Smooth muscle cell (in vitro differentiated cells): Measurements from ENCODE around the gene PUS3. TPM values are rescaled to one million over a fixed set of nuclear protein-coding genes. Genes with fewer than 3 reads are reported as not detected.

Experiments used
- DNase-seq: peaks from one replicate; lab custom pipeline; 2025; ENCODE audit not compliant: unreplicated experiment; lab: John Stamatoyannopoulos, UW
- H2AFZ ChIP-seq: fragments of 200-600 bp; sonication (generic); 2 replicates; pipeline ENCODE4 v1.6.0; 2016; ENCODE audit warnings: antibody characterized with exemption, low read depth, mild to moderate bottlenecking
- H3F3A ChIP-seq: fragments of 200-600 bp; sonication (generic); 2 replicates; pipeline ENCODE4 v1.6.0; 2017; ENCODE audit warnings: antibody characterized with exemption, low read depth
- H3K27ac ChIP-seq: fragments of 200-600 bp; sonication (generic); 2 replicates; pipeline ENCODE4 v1.5.1; 2016; ENCODE audit warnings: low read depth, mild to moderate bottlenecking
- H3K27me3 ChIP-seq: fragments of 200-600 bp; sonication (generic); 2 replicates; pipeline ENCODE4 v1.6.1; 2016; ENCODE audit warnings: low read depth, mild to moderate bottlenecking
- H3K36me3 ChIP-seq: fragments of 200-600 bp; sonication (generic); 2 replicates; pipeline ENCODE4 v1.5.1; 2016; ENCODE audit warnings: low read depth
- H3K4me1 ChIP-seq: fragments of 200-600 bp; sonication (generic); 2 replicates; pipeline ENCODE4 v1.5.1; 2016; ENCODE audit warnings: low read depth
- H3K4me2 ChIP-seq: fragments of 200-600 bp; sonication (generic); 2 replicates; pipeline ENCODE4 v1.6.0; 2016; ENCODE audit warnings: mild to moderate bottlenecking
- H3K4me3 ChIP-seq: fragments of 200-600 bp; sonication (generic); 2 replicates; pipeline ENCODE4 v1.5.1; 2016; ENCODE audit warnings: mild to moderate bottlenecking
- H3K79me2 ChIP-seq: fragments of 200-600 bp; sonication (generic); 2 replicates; pipeline ENCODE4 v1.6.0; 2016; ENCODE audit warnings: low read depth, mild to moderate bottlenecking
- H3K9ac ChIP-seq: fragments of 200-600 bp; sonication (generic); 2 replicates; pipeline ENCODE4 v1.6.0; 2016; ENCODE audit warnings: low read depth
- H3K9me3 ChIP-seq: fragments of 200-600 bp; sonication (generic); replicated peaks from 2 replicates; pipeline ENCODE4 v1.5.1; 2016; ENCODE audit warnings: low read depth
- H4K20me1 ChIP-seq: fragments of 200-600 bp; sonication (generic); 2 replicates; pipeline ENCODE4 v1.6.0; 2016; ENCODE audit warnings: low read depth
- CTCF ChIP-seq: fragments of 200-600 bp; sonication (generic); IDR thresholded peaks from 2 replicates; pipeline ENCODE4 v1.5.1; 2017; ENCODE audit warnings: borderline replicate concordance, mild to moderate bottlenecking, antibody characterized with exemption; ENCODE audit not compliant: insufficient read depth, poor library complexity, severe bottlenecking
- WGBS: methylation state at CpG from one replicate; pipeline ENCODE4 v1.1.7; 2016; ENCODE audit warnings: low lambda C conversion rate; 5-methylcytosine and 5-hydroxymethylcytosine counted together
- polyA plus RNA-seq: library from polyadenylated mRNA; unstranded; fragments of >200 nt; fragmentation: Nextera tagmentation; extraction: Ambion mirVana; gene quantifications from 2 replicates; pipeline ENCODE4 v1.2.1, GENCODE V29; 2016
- total RNA-seq: library from RNA; depleted of rRNA; stranded (reverse); fragments of >200 nt; gene quantifications from 2 replicates; pipeline ENCODE4 v1.2.3, GENCODE V29; 2014

The PUS3 gene
- total and polyA plus RNA-seq, 2 experiments from 2014 or later: 12.2 to 20.3 TPM

- TF ChIP-seq CTCF: no peak
- no peaks in the 10 kb centered on the region for H3K36me3 ChIP-seq
- peaks cover 42% of the 10 kb centered on the region for H3K27me3 ChIP-seq
- H3K79me2 ChIP-seq: peaks cover 19% of the 10 kb centered on the region
- H3K4me1 ChIP-seq: peaks cover 13% of the 10 kb centered on the region
- H3K9ac ChIP-seq: no peak overlapping the region
- peak overlapping the region; percentile 96 for H3K4me2 ChIP-seq
- H2AFZ ChIP-seq: no peak overlapping the region
- H3K4me3 ChIP-seq: peak overlapping the region; percentile 69
- 64% methylated on average over 11 of the region's 11 CpGs for WGBS
- no peaks in the 10 kb centered on the region for H4K20me1 ChIP-seq
- H3K9me3 ChIP-seq: no peaks in the 10 kb centered on the region
- no peak overlapping the region for H3K27ac ChIP-seq
- no peak for DNase-seq
- H3F3A ChIP-seq: peaks cover 9% of the 10 kb centered on the region
These were observed 1.7 kb upstream of the PUS3 start for GRCh38 chr11:125904678-125905077.

GRCh38 chr11:125903711-125904659, 979 bp upstream of the PUS3 start, which contains the start of gene DDX25:
Gene DDX25 (plus strand): TSS chr11:125904508. CDS start chr11:125904518, 10 bp downstream.
- peaks cover 9% of the 10 kb centered on the region for H3F3A ChIP-seq
- peaks cover 13% of the 10 kb centered on the region for H3K4me1 ChIP-seq
- 5% methylated on average over 64 of the region's 81 CpGs for WGBS
- H4K20me1 ChIP-seq: no peaks in the 10 kb centered on the region
- H3K36me3 ChIP-seq: no peaks in the 10 kb centered on the region
- no peak within 1 kb of the TSS for H3K27ac ChIP-seq
- H3K9ac ChIP-seq: no peak within 1 kb of the TSS
- H3K4me2 ChIP-seq: peak within 1 kb of the TSS; percentile 96
- H3K9me3 ChIP-seq: no peaks in the 10 kb centered on the region
- H2AFZ ChIP-seq: no peak within 1 kb of the TSS
- peaks cover 37% of the 10 kb centered on the region for H3K27me3 ChIP-seq
- peak within 1 kb of the TSS; percentile 69 for H3K4me3 ChIP-seq
- TF ChIP-seq CTCF: no peak
- H3K79me2 ChIP-seq: peaks cover 20% of the 10 kb centered on the region
- no peak for DNase-seq

- Histone ChIP-seq H4K20me1 (peaks cover 6% of the 10 kb centered on the region), H3K4me1 (peaks cover 13% of the 10 kb centered on the region), H3K4me3 (peak overlapping the region; percentile 69), H3F3A (peaks cover 9% of the 10 kb centered on the region), H3K9me3 (no peaks in the 10 kb centered on the region), H3K4me2 (peak overlapping the region; percentile 96), H3K79me2 (peaks cover 28% of the 10 kb centered on the region), H2AFZ (peak overlapping the region; percentile 95), H3K27ac (peak overlapping the region; percentile 26), H3K36me3 (no peaks in the 10 kb centered on the region), H3K27me3 (peaks cover 30% of the 10 kb centered on the region), H3K9ac (peak overlapping the region; percentile 74)
- no peak for TF ChIP-seq CTCF
- WGBS: 68% methylated on average over 20 of the region's 20 CpGs
- no peak for DNase-seq
These were observed 604 bp downstream of the PUS3 start for GRCh38 chr11:125902277-125902926.
